ENCODE results near the gene MPPED1.

Gene MPPED1

GRCh38 chr22:43539572-43540528 lies 128.0 kb downstream of the MPPED1 start:
- no peak overlapping the region for H3K4me3 ChIP-seq (ENCODE audit: control insufficient read depth, low read depth, low read length)
- no peak for DNase-seq (ENCODE audit: low read depth)
- no peak for TF ChIP-seq CTCF (IDR thresholded peaks at IDR 0.05; ENCODE audit: control insufficient read depth, insufficient read depth, low read depth, low read length, missing control alignments)

- no peak for TF ChIP-seq CTCF (IDR thresholded peaks at IDR 0.05; ENCODE audit: control insufficient read depth, insufficient read depth, low read depth, low read length, missing control alignments)
- no peak overlapping the region for H3K4me3 ChIP-seq (ENCODE audit: control insufficient read depth, low read depth, low read length)
- DNase-seq (ENCODE audit: low read depth): no peak
Measured at GRCh38 chr22:43540529-43540923, 128.7 kb downstream of the MPPED1 start.

- no peak for TF ChIP-seq CTCF (IDR thresholded peaks at IDR 0.05; ENCODE audit: control insufficient read depth, insufficient read depth, low read depth, low read length, missing control alignments)
- no peak for DNase-seq (ENCODE audit: low read depth)
- no peak overlapping the region for H3K4me3 ChIP-seq (ENCODE audit: control insufficient read depth, low read depth, low read length)
Measured at GRCh38 chr22:43541022-43541421, 129.2 kb downstream of the MPPED1 start.

- DNase-seq (ENCODE audit: low read depth): no peak
- H3K4me3 ChIP-seq (ENCODE audit: control insufficient read depth, low read depth, low read length): no peak overlapping the region
- no peak for TF ChIP-seq CTCF (IDR thresholded peaks at IDR 0.05; ENCODE audit: control insufficient read depth, insufficient read depth, low read depth, low read length, missing control alignments)
Measured at GRCh38 chr22:43541462-43542407, 129.9 kb downstream of the MPPED1 start.

GRCh38 chr22:43542681-43543521 lies 131.1 kb downstream of the MPPED1 start:
- H3K4me3 ChIP-seq (ENCODE audit: control insufficient read depth, low read depth, low read length): no peak overlapping the region
- no peak for DNase-seq (ENCODE audit: low read depth)
- no peak for TF ChIP-seq CTCF (IDR thresholded peaks at IDR 0.05; ENCODE audit: control insufficient read depth, insufficient read depth, low read depth, low read length, missing control alignments)
